MCF 10A (cell line): ENCODE data around the gene XPC. TPM values are rescaled to one million over a fixed set of nuclear protein-coding genes. Genes with fewer than 3 reads are reported as not detected.

ENCODE experiments used
- BruUV-seq: library from RNA; stranded (reverse); fragments of 400-500 nt; replicated peaks from 2 replicates; lab custom pipeline; 2021; lab: Mats Ljungman, UMichigan
- CTCF ChIA-PET: fragments of 300-600 bp; sonication (Branson Sonifier 250); formaldehyde crosslinking; extraction: SDS; loops from one replicate; lab custom pipeline; 2021; ENCODE audit warnings: antibody characterized with exemption, inconsistent platforms; lab: Yijun Ruan, JAX
- POLR2A ChIA-PET: fragments of 300-600, 350-650 bp; sonication (Branson Sonifier 250); formaldehyde crosslinking; extraction: SDS; loops from one replicate; lab custom pipeline; 2020; ENCODE audit warnings: antibody characterized with exemption, inconsistent platforms; lab: Yijun Ruan, JAX
- DNase-seq: peaks from one replicate; pipeline ENCODE4 v3.0.0-alpha.2; 2018; ENCODE audit not compliant: unreplicated experiment
- H3K27ac Mint-ChIP-seq: one replicate; pipeline ENCODE4 v1.8.0; 2022; ENCODE audit warnings: mild to moderate bottlenecking, low read depth, mixed read lengths; ENCODE audit not compliant: unreplicated experiment
- H3K27me3 Mint-ChIP-seq: one replicate; pipeline ENCODE4 v1.8.0; 2022; ENCODE audit warnings: mixed read lengths; ENCODE audit not compliant: insufficient read depth, unreplicated experiment
- H3K36me3 Mint-ChIP-seq: one replicate; pipeline ENCODE4 v1.8.0; 2022; ENCODE audit warnings: mild to moderate bottlenecking, moderate library complexity, mixed read lengths; ENCODE audit not compliant: insufficient read depth, unreplicated experiment
- H3K4me1 Mint-ChIP-seq: one replicate; pipeline ENCODE4 v1.8.0; 2022; ENCODE audit warnings: mixed read lengths; ENCODE audit not compliant: insufficient read depth, unreplicated experiment
- H3K4me3 Mint-ChIP-seq: one replicate; pipeline ENCODE4 v1.8.0; 2022; ENCODE audit warnings: mild to moderate bottlenecking, moderate library complexity, mixed read lengths; ENCODE audit not compliant: unreplicated experiment
- H3K9me3 Mint-ChIP-seq: one replicate; pipeline ENCODE4 v1.8.0; 2022; ENCODE audit warnings: mixed read lengths; ENCODE audit not compliant: unreplicated experiment
- CTCF ChIP-seq: fragments of 200-600 bp; IDR thresholded peaks from one replicate; pipeline ENCODE4 v1.8.0; 2022; ENCODE audit warnings: antibody characterized with exemption, mild to moderate bottlenecking; ENCODE audit not compliant: unreplicated experiment
- intact Hi-C: fragments of 100-400 bp; cut with micrococcal nuclease; formaldehyde crosslinking; loops from 2 replicates; pipeline ENCODE4 v1.14.1; 2022
- total RNA-seq: library from RNA; stranded (reverse); gene quantifications from 2 replicates; pipeline ENCODE4 v1.2.3, GENCODE V29; 2022

Gene XPC
- total RNA-seq, 1 experiment from 2014 or later, result 73.3 TPM

GRCh38 chr3:14224895-14225294, 46.5 kb upstream of the XPC start:
- no peak for TF ChIP-seq CTCF
- intact Hi-C loops, result no loop called here
- CTCF ChIA-PET, result interaction anchor here (0.8 kb wide), 1 partner anchor 24 kb away, joined by 4 read pairs; no protein-coding TSS in a partner anchor
- DNase-seq, result no peak
- Mint-ChIP-seq H3K4me3 (no peak overlapping the region), H3K27ac (no peak overlapping the region), H3K9me3 (peaks cover 25% of the 10 kb centered on the region), H3K4me1 (peaks cover 5% of the 10 kb centered on the region), H3K27me3 (no peaks in the 10 kb centered on the region), H3K36me3 (peaks cover 10% of the 10 kb centered on the region)
- BruUV-seq, result no TSS peak
- POLR2A ChIA-PET, result no interaction called here

- no TSS peak for BruUV-seq
- POLR2A ChIA-PET, result interaction anchor here (0.8 to 1.2 kb wide), 2 partner anchors 12 to 13 kb away, joined by 3 to 4 read pairs; no protein-coding TSS in a partner anchor
- H3K36me3 Mint-ChIP-seq, result peaks cover 10% of the 10 kb centered on the region
- no peak overlapping the region for H3K4me3 Mint-ChIP-seq
- peaks cover 27% of the 10 kb centered on the region for H3K9me3 Mint-ChIP-seq
- H3K27ac Mint-ChIP-seq, result no peak overlapping the region
- DNase-seq, result no peak
- H3K27me3 Mint-ChIP-seq, result no peaks in the 10 kb centered on the region
- peaks cover 5% of the 10 kb centered on the region for H3K4me1 Mint-ChIP-seq
- intact Hi-C loops, result no loop called here
- no peak for TF ChIP-seq CTCF
- CTCF ChIA-PET, result interaction anchor here (1.1 to 2.5 kb wide), 3 partner anchors 9 to 313 kb away, joined by 3 to 16 read pairs (median 4); no protein-coding TSS in a partner anchor
Observed at GRCh38 chr3:14223595-14223994, 45.2 kb upstream of the XPC start.

GRCh38 chr3:14222900-14223594, 44.6 kb upstream of the XPC start:
- Mint-ChIP-seq H3K36me3 (peaks cover 6% of the 10 kb centered on the region), H3K4me3 (no peak overlapping the region), H3K9me3 (peaks cover 27% of the 10 kb centered on the region), H3K27ac (no peak overlapping the region), H3K4me1 (no peaks in the 10 kb centered on the region), H3K27me3 (no peaks in the 10 kb centered on the region)
- TF ChIP-seq CTCF, result no peak
- DNase-seq, result no peak
- intact Hi-C loops, result no loop called here
- BruUV-seq, result no TSS peak
- CTCF ChIA-PET, result interaction anchor here (1.1 to 2.5 kb wide), 5 partner anchors 8 to 600 kb away, joined by 3 to 16 read pairs (median 3); no protein-coding TSS in a partner anchor
- POLR2A ChIA-PET, result interaction anchor here (0.8 to 1.2 kb wide), 3 partner anchors 11 to 12 kb away, joined by 3 to 6 read pairs (median 4); no protein-coding TSS in a partner anchor

- BruUV-seq, result no TSS peak
- H3K4me1 Mint-ChIP-seq, result no peaks in the 10 kb centered on the region
- no peak for TF ChIP-seq CTCF
- intact Hi-C loops, result no loop called here
- H3K9me3 Mint-ChIP-seq, result peaks cover 27% of the 10 kb centered on the region
- ChIA-PET POLR2A (interaction anchor here (0.7 to 1.0 kb wide), 3 partner anchors 12 to 19 kb away, joined by 3 to 6 read pairs (median 5); no protein-coding TSS in a partner anchor), CTCF (interaction anchor here (1.1 to 2.5 kb wide), 3 partner anchors 9 to 599 kb away, joined by 3 to 16 read pairs (median 3); no protein-coding TSS in a partner anchor)
- DNase-seq, result no peak
- H3K27ac Mint-ChIP-seq, result no peak overlapping the region
- no peak overlapping the region for H3K4me3 Mint-ChIP-seq
- no peaks in the 10 kb centered on the region for H3K27me3 Mint-ChIP-seq
- H3K36me3 Mint-ChIP-seq, result peaks cover 6% of the 10 kb centered on the region
Observed at GRCh38 chr3:14222457-14222856, 44.1 kb upstream of the XPC start.
